ENCODE data around the gene DHRS4.
A peak's percentile ranks its signal among the peaks of the same experiment; 100 is the strongest.
"Not testable (repeated sequence)": the region's sequence is repeated elsewhere in the genome, so short reads cannot be mapped to it uniquely, and the experiment has no call there.

The DHRS4 gene

DNA sequence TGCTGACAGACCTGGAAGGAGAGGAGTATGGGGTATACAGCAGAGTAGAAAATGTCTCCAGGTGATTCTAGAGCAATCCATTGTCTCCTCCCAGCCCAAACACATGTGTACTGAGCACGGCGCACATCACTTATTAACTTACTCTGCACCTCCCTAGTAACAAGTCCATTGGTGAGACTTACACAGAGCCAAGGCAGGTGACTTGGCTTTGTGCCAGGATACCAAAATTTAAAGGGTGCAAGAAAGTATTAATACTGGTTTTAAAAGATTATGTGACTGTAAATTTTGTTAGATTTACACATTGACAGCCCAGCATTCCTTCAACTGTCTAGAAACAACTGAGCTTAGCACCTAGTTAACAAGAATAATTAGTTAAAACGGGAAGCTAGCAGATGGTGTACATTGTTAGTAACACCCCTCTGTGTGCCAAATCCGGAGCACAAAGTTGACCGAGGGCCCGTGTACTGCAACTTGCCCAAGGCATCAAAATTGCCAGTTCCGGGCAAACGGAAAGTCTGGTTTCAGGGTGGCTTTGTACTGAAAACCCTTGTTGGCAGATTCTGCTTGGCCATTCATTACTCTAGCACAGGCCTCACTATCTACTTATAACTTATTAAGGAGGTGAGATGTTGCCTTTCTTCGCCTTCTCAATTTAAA lies 4.5 kb downstream of the DHRS4 start:
- not testable (repeated sequence) for DNase-seq (ENCODE audit: low read depth); H3K4me3 ChIP-seq (ENCODE audit: low read length)

DNA sequence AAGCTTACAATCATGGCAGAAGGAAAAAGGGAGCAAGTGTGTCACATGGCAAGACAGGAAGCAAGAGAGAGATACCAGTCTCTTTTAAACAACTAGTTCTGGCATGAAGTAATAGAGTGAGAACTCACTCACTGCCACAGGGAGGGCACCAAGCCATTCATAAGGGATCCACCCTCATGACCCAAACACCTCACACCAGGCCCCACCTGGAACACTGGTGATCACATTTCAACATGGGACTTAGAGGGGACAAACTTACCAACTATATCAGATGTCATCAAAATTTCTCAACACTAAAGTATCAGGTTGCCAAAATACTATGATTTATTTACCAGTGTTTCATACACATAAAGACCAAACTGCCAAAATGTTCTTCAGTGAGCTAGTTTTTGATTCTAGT lies 7.3 kb downstream of the DHRS4 start:
- DNase-seq (ENCODE audit: low read depth); H3K4me3 ChIP-seq (ENCODE audit: low read length): not testable (repeated sequence)

DNA sequence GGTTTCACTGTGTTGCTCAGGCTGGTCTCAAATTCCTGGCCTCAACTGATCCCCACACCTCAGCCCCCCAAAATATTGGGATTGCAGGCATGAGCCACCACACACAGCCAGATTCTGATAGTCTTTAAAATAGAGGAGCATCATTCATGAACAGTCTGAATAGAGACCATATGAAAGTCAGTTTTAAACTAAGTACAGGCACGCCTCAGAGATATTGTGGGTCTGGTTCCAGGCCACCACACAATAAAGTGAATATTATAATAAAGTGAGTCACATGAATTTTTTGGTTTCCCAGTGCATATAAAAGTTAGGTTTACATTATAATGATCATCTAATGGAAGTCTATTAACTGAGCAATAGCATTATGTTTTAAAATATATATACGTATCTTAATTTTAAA lies 8.1 kb downstream of the DHRS4 start:
- not testable (repeated sequence) for DNase-seq (ENCODE audit: low read depth)

DNA sequence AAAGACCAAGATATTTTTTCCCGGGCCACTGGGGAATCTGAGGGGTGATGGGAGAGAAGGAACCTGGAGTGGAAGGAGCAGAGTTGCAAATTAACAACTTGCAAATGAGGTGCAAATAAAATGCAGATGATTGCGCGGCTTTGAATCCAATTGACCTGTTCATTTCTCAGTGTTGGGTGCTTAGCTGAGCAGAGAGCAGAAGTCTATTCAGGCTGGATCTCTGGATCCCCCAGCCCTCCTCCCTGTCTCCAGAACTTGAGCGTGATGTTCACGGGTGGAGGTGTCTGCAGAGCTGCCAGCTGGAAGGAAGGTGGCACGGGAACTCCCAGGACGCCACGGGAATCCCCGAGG lies 15.5 kb downstream of the DHRS4 start:
- H3K4me3 ChIP-seq (ENCODE audit: low read length); DNase-seq (ENCODE audit: low read depth): not testable (repeated sequence)

More for the DNA sequence above, 8.1 kb downstream of the DHRS4 start:
- not testable (repeated sequence) for H3K4me3 ChIP-seq (ENCODE audit: low read length)

DNA sequence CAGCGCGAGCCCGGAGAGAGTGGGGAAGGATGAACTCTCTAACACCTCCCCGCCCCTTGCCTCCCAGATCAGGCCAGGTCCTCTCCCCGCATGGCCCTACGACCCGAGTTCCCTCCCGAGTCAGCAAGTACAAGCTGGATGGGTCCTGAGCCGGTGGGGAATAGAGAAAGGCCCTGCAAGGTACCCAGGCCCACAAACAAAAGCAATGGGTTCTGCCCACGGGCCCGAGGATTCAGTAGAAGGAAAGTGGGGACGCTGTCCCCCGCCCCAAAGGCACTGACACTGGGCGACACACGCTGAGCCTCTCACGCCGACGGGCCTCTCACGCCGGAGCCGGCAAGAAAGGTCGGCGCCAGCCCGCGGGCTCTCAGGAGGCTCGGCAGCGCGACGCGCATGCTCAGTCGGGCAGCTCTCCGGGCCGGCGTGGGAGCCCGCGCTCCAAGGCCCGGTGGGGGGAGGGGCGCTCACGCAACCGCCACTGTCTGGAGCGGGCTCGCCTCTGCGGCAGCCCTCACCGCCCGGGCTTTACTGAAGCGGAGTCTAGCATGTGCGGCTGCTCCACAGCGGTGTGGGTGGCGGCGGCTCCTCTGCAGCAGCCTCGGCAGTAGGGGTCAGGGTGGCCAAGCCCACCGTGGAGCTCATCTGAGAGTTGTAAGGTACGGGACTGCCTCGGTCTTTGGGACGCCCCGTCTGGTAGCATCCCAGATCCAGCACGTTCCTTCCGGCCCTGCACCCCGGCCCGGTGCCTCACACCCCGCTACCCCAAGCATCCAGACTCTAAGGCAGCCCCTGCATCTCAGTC lies 16.1 kb downstream of the DHRS4 start:
- peak overlapping the region; percentile 41 for H3K4me3 ChIP-seq (ENCODE audit: low read length)
- not testable (repeated sequence) for DNase-seq (ENCODE audit: low read depth)

DNA sequence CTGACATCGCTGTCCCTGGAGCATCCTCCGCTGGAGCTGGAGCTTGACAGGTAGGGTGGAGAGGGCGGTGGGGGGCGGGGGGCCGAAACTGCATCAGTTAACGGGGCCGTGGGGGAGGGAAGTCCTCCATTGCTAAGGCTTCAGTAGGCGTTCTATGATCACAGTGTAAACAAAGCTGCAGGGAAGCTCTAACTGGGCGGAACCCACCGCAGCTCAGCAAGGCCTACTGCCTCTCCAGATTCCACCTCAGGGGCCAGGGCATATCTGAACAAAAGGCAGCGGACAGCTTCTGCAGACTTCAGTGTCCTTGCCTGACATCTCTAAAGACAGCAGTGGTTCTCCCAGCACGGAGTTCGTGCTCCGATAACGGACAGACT lies 16.7 kb downstream of the DHRS4 start:
- not testable (repeated sequence) for DNase-seq (ENCODE audit: low read depth); H3K4me3 ChIP-seq (ENCODE audit: low read length)

DNA sequence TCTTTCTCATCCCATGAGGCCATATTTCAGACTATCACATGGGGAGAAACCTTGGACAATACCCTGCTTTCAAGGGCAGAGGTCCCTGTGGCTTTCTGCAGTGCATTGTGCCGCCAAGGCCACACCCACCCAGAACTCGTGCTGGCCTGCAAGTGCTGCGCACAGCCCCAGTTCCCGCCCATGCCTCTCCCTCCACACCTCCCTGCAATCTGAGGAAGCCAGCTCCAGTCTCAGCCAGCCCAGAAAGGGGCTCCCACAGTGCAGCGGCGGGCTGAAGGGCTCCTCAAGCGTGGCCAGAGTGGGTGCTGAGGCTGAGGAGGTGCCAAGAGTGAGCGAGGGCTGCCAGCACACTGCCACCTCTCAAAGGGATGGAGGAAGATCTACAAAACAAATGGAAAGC lies 19.6 kb downstream of the DHRS4 start:
- not testable (repeated sequence) for H3K4me3 ChIP-seq (ENCODE audit: low read length); DNase-seq (ENCODE audit: low read depth)

DNA sequence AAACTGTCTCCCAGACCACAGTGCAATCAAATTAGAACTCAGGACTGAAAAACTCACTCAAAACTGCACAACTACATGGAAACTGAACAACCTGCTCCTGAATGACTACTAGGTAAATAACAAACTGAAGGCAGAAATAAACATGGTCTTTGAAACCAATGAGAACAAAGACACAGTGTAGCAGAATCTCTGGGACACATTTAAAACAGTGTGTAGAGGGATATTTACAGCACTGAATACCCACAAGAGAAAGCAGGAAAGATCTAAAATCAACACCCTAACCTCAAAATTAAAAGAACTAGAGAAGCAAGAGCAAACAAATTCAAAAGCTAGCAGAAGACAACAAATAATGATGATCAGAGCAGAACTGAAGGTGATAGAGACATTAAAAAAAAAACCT lies 20.5 kb downstream of the DHRS4 start:
- DNase-seq (ENCODE audit: low read depth); H3K4me3 ChIP-seq (ENCODE audit: low read length): not testable (repeated sequence)

DNA sequence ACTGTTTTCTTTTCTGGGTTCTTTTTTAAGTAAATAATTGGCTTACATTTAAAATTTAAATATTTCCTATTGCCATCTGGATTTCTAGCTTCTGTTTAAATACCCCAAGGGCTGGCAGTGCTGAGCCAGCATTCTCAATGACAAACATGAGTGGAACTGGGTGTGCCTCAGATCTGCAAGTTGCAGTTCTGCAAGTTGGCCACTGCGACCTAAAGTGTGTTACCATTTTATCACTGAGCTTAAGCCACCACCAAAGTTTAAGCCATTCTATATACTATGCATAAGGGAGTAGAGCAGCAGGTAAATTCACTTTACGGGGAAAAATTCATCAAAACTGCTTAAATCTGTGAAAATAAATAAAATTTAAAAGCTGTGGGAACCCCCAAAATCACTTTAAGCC lies 23.6 kb downstream of the DHRS4 start:
- not testable (repeated sequence) for DNase-seq (ENCODE audit: low read depth); H3K4me3 ChIP-seq (ENCODE audit: low read length)
- TF ChIP-seq, protein P1, sequence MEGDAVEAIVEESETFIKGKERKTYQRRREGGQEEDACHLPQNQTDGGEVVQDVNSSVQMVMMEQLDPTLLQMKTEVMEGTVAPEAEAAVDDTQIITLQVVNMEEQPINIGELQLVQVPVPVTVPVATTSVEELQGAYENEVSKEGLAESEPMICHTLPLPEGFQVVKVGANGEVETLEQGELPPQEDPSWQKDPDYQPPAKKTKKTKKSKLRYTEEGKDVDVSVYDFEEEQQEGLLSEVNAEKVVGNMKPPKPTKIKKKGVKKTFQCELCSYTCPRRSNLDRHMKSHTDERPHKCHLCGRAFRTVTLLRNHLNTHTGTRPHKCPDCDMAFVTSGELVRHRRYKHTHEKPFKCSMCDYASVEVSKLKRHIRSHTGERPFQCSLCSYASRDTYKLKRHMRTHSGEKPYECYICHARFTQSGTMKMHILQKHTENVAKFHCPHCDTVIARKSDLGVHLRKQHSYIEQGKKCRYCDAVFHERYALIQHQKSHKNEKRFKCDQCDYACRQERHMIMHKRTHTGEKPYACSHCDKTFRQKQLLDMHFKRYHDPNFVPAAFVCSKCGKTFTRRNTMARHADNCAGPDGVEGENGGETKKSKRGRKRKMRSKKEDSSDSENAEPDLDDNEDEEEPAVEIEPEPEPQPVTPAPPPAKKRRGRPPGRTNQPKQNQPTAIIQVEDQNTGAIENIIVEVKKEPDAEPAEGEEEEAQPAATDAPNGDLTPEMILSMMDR (conservative IDR thresholded peaks at IDR 0.05; ENCODE audit: low read depth, low read length), result peak; percentile 32

DNA sequence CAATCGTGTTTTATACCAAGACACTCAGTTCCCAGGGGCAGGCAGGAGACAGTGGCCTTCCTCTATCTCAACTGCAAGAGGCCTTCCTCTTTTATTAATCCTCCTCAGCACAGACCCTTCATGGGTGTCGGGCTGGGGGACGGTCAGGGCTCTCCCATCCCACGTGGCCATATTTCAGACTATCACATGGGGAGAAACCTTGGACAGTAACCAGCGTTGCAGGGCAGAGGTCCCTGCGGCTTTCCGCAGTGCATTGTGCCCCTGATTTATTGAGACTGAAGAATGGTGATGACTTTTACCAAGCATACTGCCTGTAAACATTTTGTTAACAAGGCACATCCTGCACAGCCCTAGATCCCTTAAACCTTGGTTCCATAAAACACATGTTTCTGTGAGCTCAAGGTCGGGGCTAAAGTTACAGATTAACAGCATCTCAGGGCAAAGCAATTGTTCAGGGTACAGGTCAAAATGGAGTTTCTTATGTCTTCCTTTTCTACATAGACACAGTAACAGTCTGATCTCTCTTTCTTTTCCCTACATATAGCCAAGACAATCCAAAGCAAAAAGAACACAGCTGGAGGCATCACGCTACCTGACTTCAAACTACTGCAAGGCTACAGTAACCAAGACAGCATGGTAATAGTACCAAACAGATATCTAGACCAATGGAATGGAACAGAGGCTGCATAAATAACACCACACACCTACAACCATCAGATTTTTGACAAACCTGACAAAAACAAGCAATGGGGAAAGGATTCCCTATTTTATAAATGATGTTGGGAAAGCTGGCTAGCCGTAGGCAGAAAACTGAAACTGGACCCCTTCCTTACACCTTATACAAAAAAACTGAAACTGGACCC lies 28.6 kb downstream of the DHRS4 start:
- not testable (repeated sequence) for H3K4me3 ChIP-seq (ENCODE audit: low read length); DNase-seq (ENCODE audit: low read depth)

DNA sequence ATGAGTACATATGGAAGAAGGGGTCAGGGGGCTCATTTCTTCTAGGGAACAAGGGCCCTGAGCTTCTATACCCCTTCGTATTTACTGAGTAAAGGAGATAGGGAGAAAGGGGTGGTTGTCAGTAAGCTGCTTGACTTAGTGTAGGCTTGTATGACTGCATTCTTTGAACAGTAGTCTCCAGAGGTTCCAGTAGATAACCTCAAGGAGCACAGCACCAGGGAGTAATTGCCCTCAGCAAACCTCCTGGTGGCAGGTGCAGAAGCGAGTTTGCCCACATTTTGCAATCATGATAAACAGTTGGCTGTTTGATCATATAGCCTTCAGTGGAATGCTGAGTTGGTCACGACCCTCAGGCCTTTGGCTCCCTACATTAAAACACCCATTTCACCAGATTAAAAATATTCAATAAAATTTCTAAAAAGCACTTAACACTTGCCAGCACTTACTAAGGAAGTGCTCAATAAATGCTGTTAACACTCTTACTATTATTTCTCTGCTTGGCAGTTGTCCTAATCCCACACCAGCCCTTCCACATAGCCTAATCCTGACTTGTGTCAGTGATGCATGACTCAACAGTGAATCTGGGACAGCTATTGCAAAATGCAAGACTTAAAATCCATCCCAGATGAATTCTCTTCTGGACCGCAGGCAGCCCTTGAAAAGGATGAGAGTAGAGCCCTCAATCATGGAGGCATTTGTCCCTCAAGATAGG lies 31.5 kb downstream of the DHRS4 start:
- TF ChIP-seq, protein P1 (conservative IDR thresholded peaks at IDR 0.05; ENCODE audit: low read depth, low read length), result no peak
- peak; percentile 66 for DNase-seq (ENCODE audit: low read depth)
- no peak overlapping the region for H3K4me3 ChIP-seq (ENCODE audit: low read length)

DNA sequence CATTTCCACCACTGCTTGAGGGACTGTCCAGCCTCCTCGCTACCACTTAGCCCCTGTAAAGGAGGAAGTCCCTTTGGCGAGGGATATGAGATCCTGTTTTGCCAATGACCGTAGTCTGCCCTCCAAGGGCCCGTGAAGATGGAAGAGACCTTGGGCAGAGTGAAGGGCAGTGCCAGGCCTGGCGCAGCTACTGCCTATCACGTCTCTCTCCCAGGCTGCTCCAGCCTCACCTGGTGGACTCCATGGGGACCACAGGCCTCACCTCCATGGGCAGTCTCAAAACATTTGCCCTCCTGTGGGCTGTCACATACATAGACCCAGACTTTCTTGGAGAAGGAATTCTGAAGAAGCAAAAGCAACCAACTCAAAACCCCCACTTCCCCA lies 34.6 kb downstream of the DHRS4 start:
- DNase-seq (ENCODE audit: low read depth); H3K4me3 ChIP-seq (ENCODE audit: low read length): not testable (repeated sequence)

DNA sequence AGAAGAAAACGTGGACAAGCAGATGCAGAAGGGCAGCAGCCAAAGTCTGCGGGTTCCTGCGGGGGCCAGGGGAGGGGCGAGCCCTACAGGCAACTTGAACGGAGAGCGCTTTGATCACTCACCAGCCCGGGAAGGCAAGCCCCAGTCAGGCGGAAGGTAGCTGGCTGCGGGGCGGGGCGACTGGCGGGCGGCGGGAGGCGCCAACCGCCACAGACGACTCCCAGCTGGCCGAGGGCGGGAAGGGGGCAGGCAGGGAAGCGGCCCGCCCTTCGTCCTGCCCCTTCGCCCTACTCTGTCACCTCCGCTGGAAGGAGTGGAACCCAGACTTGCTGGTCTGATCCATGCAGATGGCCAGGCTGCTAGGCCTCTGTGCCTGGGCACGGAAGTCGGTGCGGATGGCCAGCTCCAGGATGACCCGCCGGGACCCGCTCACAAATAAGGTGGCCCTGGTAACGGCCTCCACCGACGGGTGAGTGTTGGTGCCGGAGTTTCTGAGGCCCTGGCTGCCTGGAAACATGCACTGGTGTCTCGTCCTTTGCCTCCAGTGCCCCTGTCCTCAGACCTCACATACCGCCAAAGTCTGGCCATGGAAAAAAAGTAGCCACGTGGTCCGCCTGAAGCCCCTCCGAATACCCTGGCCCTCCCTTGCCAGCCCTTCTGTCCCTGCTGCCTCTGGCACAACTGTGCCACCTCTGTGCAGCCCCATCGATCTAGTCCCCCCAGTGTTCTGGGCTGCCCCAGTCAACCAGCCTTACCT lies 35.2 kb downstream of the DHRS4 start, which contains the start of gene DHRS4L2:
TSS of gene DHRS4L2 (plus strand) at position 323 of the 757 bp plus-strand sequence. CDS start at position 342, 19 bp downstream.
- peak within 1 kb of the TSS; percentile 32 for H3K4me3 ChIP-seq (ENCODE audit: low read length)
- peak; percentile 25 for DNase-seq (ENCODE audit: low read depth)

DNA sequence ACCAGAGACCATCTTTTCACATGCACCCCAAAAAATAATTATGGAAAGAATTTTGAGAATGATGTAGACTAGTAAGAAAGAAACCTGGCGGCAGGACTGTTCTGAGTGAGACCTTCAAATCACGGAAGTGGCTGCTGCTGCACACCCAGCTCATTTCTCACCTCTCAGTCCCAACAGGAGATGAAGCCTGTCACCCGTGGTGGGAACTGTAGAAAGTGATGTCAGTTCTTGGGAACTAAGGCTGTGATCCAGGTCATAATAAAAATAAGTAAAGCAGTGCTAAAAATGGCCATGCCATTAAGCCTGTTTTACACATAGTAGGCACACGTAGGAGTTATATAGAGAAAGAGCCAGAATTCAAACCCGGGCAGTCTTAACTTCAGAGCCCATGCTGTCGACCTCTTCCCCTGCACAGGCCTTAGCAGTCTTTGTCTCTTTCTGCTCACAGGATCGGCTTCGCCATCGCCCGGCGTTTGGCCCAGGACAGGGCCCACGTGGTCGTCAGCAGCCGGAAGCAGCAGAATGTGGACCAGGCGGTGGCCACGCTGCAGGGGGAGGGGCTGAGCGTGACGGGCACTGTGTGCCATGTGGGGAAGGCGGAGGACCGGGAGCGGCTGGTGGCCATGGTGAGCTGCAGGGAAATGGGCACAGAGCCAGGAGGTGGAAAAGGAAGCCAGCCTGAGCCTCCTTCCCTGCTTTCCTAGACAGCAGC lies 36.3 kb downstream of the DHRS4 start:
- H3K4me3 ChIP-seq (ENCODE audit: low read length); DNase-seq (ENCODE audit: low read depth): not testable (repeated sequence)

DNA sequence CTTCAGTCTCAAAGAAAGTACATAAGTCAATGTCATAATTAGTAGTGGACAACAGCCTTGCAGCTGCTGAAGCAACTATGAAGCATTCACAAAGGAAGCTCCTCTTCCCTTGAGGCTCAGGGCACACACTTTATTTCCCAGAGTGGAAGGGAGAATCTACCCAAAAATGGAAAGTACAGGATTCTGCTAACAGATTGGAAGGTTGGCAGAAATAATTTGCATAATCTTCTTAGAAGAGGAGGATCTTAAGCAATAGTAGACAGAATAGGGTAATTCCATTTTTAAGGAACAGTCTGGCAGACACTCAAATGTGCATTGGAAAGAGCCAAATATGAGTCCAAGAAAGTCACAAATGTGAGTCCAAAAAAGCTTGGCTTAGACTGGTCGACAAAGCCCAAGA lies 37.4 kb downstream of the DHRS4 start:
- H3K4me3 ChIP-seq (ENCODE audit: low read length); DNase-seq (ENCODE audit: low read depth): not testable (repeated sequence)

Data from retinal pigment epithelial cell (primary cell).